HEK293 (cell line): Measurements from ENCODE around the gene FRY.

Source experiments
- CTCF ChIA-PET: fragments of 350-600 bp; formaldehyde crosslinking; extraction: SDS; loops from one replicate; lab custom pipeline; 2021; ENCODE audit warnings: antibody characterized with exemption; lab: Yijun Ruan, JAX
- POLR2A ChIA-PET: fragments of 300-600 bp; formaldehyde crosslinking; extraction: SDS; loops from one replicate; lab custom pipeline; 2020; ENCODE audit warnings: antibody characterized with exemption, inconsistent platforms; lab: Yijun Ruan, JAX
- H3K27ac ChIP-seq: fragments of 200-500 bp; sonication (Bioruptor generic); 2 replicates; pipeline ENCODE4 v1.5.1; 2014; ENCODE audit warnings: low read depth, low read length, control low read depth, inconsistent platforms; ENCODE audit errors: extremely low read depth
- H3K36me3 ChIP-seq, 2 experiments: fragments of 200-500 bp in 1 of 2; sonication (Bioruptor generic) in 1 of 2; 1 replicate in 1 of 2; 2 replicates in 1 of 2; pipeline ENCODE4 v1.5.1; 2014 to 2017; ENCODE audit warnings: inconsistent platforms in 2 of 2, low read length in 2 of 2; ENCODE audit not compliant: control insufficient read depth in 2 of 2, insufficient read depth in 1 of 2
- H3K4me1 ChIP-seq: fragments of 200-500 bp; sonication (Bioruptor generic); 2 replicates; pipeline ENCODE4 v1.5.1; 2014; ENCODE audit warnings: mild to moderate bottlenecking, low read length, inconsistent platforms; ENCODE audit not compliant: control insufficient read depth, insufficient read depth
- H3K4me3 ChIP-seq: 2 replicates; pipeline ENCODE4 v1.5.1; 2011; ENCODE audit warnings: low read depth, mild to moderate bottlenecking, control low read depth, low read length, moderate library complexity
- H3K9me3 ChIP-seq: fragments of 200-500 bp; sonication (Bioruptor generic); 2 replicates; pipeline ENCODE4 v1.5.1; 2014; ENCODE audit warnings: low read depth, low read length, inconsistent platforms; ENCODE audit not compliant: control insufficient read depth, insufficient read depth
- EGR2 ChIP-seq: fragments of 450-650 bp; formaldehyde crosslinking; IDR thresholded peaks from 2 replicates; pipeline ENCODE4 v1.5.1; 2016; ENCODE audit warnings: low read depth, missing biosample characterization, missing genetic modification characterization
- KLF10 ChIP-seq: fragments of 450-650 bp; IDR thresholded peaks from 2 replicates; pipeline ENCODE4 v1.5.1; 2018; ENCODE audit warnings: missing biosample characterization, mild to moderate bottlenecking, missing genetic modification characterization
- KLF9 ChIP-seq: fragments of 450-650 bp; formaldehyde crosslinking; IDR thresholded peaks from 2 replicates; pipeline ENCODE4 v1.5.1; 2016; ENCODE audit warnings: missing biosample characterization, missing genetic modification characterization, low read depth
- ZBTB7A ChIP-seq: fragments of 450-650 bp; formaldehyde crosslinking; IDR thresholded peaks from 2 replicates; pipeline ENCODE4 v1.5.1; 2016; ENCODE audit warnings: low read depth, missing biosample characterization, missing genetic modification characterization
- ZNF121 ChIP-seq: fragments of 450-650 bp; formaldehyde crosslinking; IDR thresholded peaks from 2 replicates; pipeline ENCODE4 v1.5.1; 2016; ENCODE audit warnings: missing biosample characterization, missing genetic modification characterization
- ZNF174 ChIP-seq: fragments of 450-650 bp; formaldehyde crosslinking; IDR thresholded peaks from 2 replicates; pipeline ENCODE4 v1.5.0; 2017; ENCODE audit warnings: missing biosample characterization, mild to moderate bottlenecking, missing genetic modification characterization
- ZNF239 ChIP-seq: fragments of 450-650 bp; formaldehyde crosslinking; IDR thresholded peaks from 2 replicates; pipeline ENCODE4 v1.5.1; 2016; ENCODE audit warnings: missing biosample characterization, missing genetic modification characterization
- ZNF302 ChIP-seq: fragments of 450-650 bp; formaldehyde crosslinking; IDR thresholded peaks from 2 replicates; pipeline ENCODE4 v1.5.1; 2016; ENCODE audit warnings: missing biosample characterization, missing genetic modification characterization, low read depth
- ZNF324 ChIP-seq: fragments of 450-650 bp; formaldehyde crosslinking; IDR thresholded peaks from 2 replicates; pipeline ENCODE4 v1.5.1; 2016; ENCODE audit warnings: missing biosample characterization, missing genetic modification characterization
- ZNF335 ChIP-seq: fragments of 450-650 bp; formaldehyde crosslinking; conservative IDR thresholded peaks from 2 replicates; pipeline ENCODE4 v1.5.1; 2016; ENCODE audit warnings: missing biosample characterization, missing genetic modification characterization
- ZNF596 ChIP-seq: fragments of 450-650 bp; IDR thresholded peaks from 2 replicates; pipeline ENCODE4 v1.5.0; 2018; ENCODE audit warnings: missing biosample characterization, mild to moderate bottlenecking, missing genetic modification characterization, moderate library complexity
- ZNF664 ChIP-seq: fragments of 450-650 bp; formaldehyde crosslinking; IDR thresholded peaks from 2 replicates; pipeline ENCODE4 v1.5.1; 2016; ENCODE audit warnings: missing biosample characterization, missing genetic modification characterization
- ZNF776 ChIP-seq: fragments of 450-650 bp; formaldehyde crosslinking; IDR thresholded peaks from 2 replicates; pipeline ENCODE4 v1.5.0; 2017; ENCODE audit warnings: missing biosample characterization, missing genetic modification characterization, borderline replicate concordance
- ZSCAN16 ChIP-seq: fragments of 450-650 bp; formaldehyde crosslinking; IDR thresholded peaks from 2 replicates; pipeline ENCODE4 v1.5.1; 2016; ENCODE audit warnings: missing biosample characterization, missing genetic modification characterization
- ZSCAN18 ChIP-seq: fragments of 450-650 bp; formaldehyde crosslinking; IDR thresholded peaks from 2 replicates; pipeline ENCODE4 v1.5.1; 2016; ENCODE audit warnings: missing biosample characterization, missing genetic modification characterization
- ZSCAN30 ChIP-seq: fragments of 450-650 bp; IDR thresholded peaks from 2 replicates; pipeline ENCODE4 v1.5.1; 2018; ENCODE audit warnings: missing biosample characterization, mild to moderate bottlenecking, missing genetic modification characterization, moderate library complexity
- TF ChIP-seq, protein P1 (sequence below): fragments of 450-650 bp; formaldehyde crosslinking; IDR thresholded peaks from 2 replicates; pipeline ENCODE4 v1.5.1; 2016; ENCODE audit warnings: missing biosample characterization, missing genetic modification characterization

Gene FRY

DNA sequence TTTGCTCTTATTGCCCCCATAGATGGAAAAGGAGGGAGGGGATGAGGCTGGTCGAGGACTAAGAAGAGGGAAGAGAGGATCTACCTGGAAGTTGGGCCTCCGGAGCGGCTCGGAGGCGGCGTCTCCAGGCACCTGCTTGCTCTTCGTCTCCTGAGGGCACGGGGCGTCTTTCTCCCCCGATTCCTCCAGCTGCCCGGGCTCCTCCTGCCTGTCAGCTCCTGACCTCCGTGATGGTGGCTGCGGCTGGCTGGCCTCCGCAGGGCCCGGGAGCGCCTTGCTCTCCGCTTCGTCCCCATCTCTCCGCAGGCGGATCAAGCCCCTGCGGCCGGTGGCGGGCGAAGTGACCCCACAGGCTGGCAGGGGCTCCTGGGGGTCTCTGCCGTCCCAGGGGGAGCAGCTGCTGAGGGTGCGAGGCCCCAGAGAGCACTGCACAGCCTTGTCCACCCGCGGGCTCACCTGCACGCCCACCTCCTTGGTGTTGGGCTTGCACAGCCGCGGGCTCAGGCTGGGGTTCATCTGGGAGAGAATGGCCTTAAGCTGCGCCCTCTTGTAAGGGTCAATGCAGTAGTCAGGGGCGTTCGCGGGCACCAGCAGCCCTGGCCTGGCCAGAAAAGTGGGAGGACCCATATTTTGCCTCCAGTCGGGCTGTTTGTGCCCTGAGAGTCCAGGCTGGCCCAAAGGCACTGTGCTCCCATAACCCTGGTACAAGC is 279.8 kb downstream of the FRY start:
- Histone ChIP-seq H3K9me3 (no peaks in the 10 kb centered on the region), H3K4me1 (no peaks in the 10 kb centered on the region), H3K4me3 (no peak overlapping the region), H3K27ac (no peak overlapping the region), H3K36me3 (no peaks in the 10 kb centered on the region)
- CTCF ChIA-PET: interaction anchor here (0.6 to 1.5 kb wide), 7 partner anchors 28 to 433 kb away, joined by 3 to 4 read pairs (median 3); no protein-coding TSS in a partner anchor
- TF ChIP-seq ZSCAN18 (tag by site-specific recombination) (no peak), ZNF239 (tag by site-specific recombination) (no peak), ZNF596 (tag by site-specific recombination) (no peak), ZNF174 (no peak), ZNF664 (tag by site-specific recombination) (no peak), ZNF324 (tag by site-specific recombination) (no peak), ZNF302 (tag by site-specific recombination) (no peak), ZNF121 (tag by site-specific recombination) (no peak), ZSCAN16 (tag by site-specific recombination) (no peak), ZNF776 (tag by site-specific recombination) (no peak), ZSCAN30 (tag by site-specific recombination) (no peak), KLF10 (tag by site-specific recombination) (no peak), ZBTB7A (tag by site-specific recombination) (no peak)
- TF ChIP-seq, protein P1, sequence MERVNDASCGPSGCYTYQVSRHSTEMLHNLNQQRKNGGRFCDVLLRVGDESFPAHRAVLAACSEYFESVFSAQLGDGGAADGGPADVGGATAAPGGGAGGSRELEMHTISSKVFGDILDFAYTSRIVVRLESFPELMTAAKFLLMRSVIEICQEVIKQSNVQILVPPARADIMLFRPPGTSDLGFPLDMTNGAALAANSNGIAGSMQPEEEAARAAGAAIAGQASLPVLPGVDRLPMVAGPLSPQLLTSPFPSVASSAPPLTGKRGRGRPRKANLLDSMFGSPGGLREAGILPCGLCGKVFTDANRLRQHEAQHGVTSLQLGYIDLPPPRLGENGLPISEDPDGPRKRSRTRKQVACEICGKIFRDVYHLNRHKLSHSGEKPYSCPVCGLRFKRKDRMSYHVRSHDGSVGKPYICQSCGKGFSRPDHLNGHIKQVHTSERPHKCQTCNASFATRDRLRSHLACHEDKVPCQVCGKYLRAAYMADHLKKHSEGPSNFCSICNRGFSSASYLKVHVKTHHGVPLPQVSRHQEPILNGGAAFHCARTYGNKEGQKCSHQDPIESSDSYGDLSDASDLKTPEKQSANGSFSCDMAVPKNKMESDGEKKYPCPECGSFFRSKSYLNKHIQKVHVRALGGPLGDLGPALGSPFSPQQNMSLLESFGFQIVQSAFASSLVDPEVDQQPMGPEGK (tag by site-specific recombination): no peak
- POLR2A ChIA-PET: no interaction called here

DNA sequence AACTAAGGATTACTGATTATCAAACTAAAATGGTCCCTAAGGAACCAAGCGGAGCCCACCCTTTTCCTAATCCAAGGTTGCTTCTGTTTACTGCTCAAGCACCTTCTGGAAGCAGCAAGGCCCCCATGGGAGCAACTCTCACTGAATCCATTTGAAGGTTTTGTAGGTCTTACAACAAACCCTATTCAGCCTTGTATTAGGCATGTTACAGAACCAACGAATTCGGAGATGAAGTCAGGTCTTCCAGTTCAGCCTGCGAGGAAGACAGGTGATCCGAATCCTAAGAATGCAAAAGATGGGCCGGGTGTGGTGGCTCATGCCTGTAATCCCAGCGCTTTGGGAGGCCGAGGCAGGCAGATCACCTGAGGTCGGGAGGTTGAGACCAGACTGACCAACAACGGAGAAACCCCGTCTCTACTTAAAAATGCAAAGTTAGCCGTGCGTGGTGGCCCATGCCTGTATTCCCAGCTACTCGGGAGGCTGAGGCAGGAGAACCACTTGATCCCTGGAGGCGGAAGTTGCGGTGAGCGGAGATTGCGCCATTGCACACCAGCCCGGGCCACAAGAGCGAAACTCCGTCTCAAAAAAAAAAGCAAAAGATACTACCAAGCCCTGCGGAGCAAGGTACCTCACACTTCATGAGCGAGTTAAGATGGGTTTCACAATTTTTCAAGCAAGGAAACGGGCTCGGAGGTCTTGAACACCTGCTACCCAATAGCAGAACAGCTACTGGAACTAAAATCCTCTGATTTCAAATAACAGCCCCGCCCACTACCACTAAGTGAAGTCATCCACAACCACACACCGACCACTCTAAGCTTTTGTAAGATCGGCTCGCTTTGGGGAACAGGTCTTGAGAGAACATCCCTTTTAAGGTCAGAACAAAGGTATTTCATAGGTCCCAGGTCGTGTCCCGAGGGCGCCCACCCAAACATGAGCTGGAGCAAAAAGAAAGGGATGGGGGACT is 283.0 kb downstream of the FRY start:
- 0 out of 2 replicates have a peak, but pooled peaks have one; percentile 15 for TF ChIP-seq ZNF335
- TF ChIP-seq ZNF324 (tag by site-specific recombination): no peak
- TF ChIP-seq EGR2 (tag by site-specific recombination): 0 out of 2 replicates have a peak, but pooled peaks have one; percentile 5
- TF ChIP-seq KLF9 (tag by site-specific recombination): peak; percentile 32; the same call in 1 of the 2 replicates
- CTCF ChIA-PET: interaction anchor here (1.1 to 2.5 kb wide), 4 partner anchors 13 to 405 kb away, joined by 3 to 8 read pairs (median 6); no protein-coding TSS in a partner anchor
- Histone ChIP-seq H3K36me3 (peaks cover 3 to 7% of the 10 kb centered on the region in 2 experiments; a peak in 2 of 3 replicates), H3K4me1 (no peaks in the 10 kb centered on the region), H3K27ac (peak overlapping the region; percentile 96), H3K4me3 (peak overlapping the region; percentile 81), H3K9me3 (no peaks in the 10 kb centered on the region)
- POLR2A ChIA-PET: interaction anchor here (0.7 to 1.9 kb wide), 11 partner anchors 9 to 941 kb away, joined by 3 to 7 read pairs (median 3); no protein-coding TSS in a partner anchor
